SK-N-SH treated with all-trans-retinoic acid at 6 μM for 48 hours (cell line): ENCODE measurements around the gene FANCC.

ENCODE experiments used
- BACH2 ChIP-seq: fragments of 250-450 bp; sonication (Bioruptor Pico); IDR thresholded peaks from 2 replicates; pipeline ENCODE4 v1.9.0; 2021; ENCODE audit warnings: mild to moderate bottlenecking, borderline replicate concordance
- TOX ChIP-seq: fragments of 250-450 bp; sonication (Bioruptor Pico); IDR thresholded peaks from 2 replicates; pipeline ENCODE4 v1.8.0; 2021; ENCODE audit warnings: mild to moderate bottlenecking, moderate library complexity, borderline replicate concordance
- ZFP3 ChIP-seq: fragments of 250-450 bp; sonication (Bioruptor Pico); IDR thresholded peaks from 2 replicates; pipeline ENCODE4 v1.5.0; 2020; ENCODE audit warnings: mild to moderate bottlenecking, moderate library complexity
- ZNF70 ChIP-seq: fragments of 450-650 bp; formaldehyde crosslinking; IDR thresholded peaks from 2 replicates; pipeline ENCODE4 v1.5.0; 2020; ENCODE audit warnings: mild to moderate bottlenecking, moderate library complexity
- ZNF8 ChIP-seq: fragments of 450-650 bp; formaldehyde crosslinking; IDR thresholded peaks from 2 replicates; pipeline ENCODE4 v1.5.0; 2020; ENCODE audit warnings: mild to moderate bottlenecking, moderate library complexity
- TF ChIP-seq, protein P1 (sequence below): fragments of 250-450 bp; sonication (Bioruptor Pico); IDR thresholded peaks from 2 replicates; pipeline ENCODE4 v1.5.1; 2020; ENCODE audit warnings: low read depth, mild to moderate bottlenecking, moderate library complexity
- TF ChIP-seq, protein P2 (sequence below): fragments of 250-450 bp; sonication (Bioruptor Pico); IDR thresholded peaks from 2 replicates; pipeline ENCODE4 v1.5.1; 2021; ENCODE audit warnings: mild to moderate bottlenecking, moderate library complexity

DNA sequence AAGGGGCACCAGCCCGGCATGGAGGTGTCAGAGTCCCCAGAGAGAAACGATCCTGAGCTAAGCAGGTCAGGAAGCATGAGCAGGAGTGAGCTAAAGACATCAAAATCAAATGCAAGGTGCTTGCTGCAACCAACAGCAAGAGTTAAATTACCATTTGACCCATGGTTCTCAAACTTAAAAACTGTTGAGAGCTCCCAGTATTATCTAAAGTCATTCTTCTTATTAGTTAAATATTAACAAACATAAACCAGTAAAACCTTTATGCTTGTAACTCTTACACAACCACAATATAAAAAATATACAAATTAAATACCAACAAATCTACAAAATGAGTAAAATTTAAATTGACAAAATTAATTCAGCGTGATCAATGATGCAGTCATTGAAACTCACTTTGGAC, 51.5 kb downstream of the FANCC start:
- TF ChIP-seq, protein P1, sequence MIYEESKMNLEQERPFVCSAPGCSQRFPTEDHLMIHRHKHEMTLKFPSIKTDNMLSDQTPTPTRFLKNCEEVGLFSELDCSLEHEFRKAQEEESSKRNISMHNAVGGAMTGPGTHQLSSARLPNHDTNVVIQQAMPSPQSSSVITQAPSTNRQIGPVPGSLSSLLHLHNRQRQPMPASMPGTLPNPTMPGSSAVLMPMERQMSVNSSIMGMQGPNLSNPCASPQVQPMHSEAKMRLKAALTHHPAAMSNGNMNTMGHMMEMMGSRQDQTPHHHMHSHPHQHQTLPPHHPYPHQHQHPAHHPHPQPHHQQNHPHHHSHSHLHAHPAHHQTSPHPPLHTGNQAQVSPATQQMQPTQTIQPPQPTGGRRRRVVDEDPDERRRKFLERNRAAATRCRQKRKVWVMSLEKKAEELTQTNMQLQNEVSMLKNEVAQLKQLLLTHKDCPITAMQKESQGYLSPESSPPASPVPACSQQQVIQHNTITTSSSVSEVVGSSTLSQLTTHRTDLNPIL, result no peak
- TF ChIP-seq ZNF8 (CRISPR knock-in tag), result no peak
- no peak for TF ChIP-seq TOX (CRISPR knock-in tag)
- no peak for TF ChIP-seq BACH2 (CRISPR knock-in tag)
- TF ChIP-seq, protein P2, sequence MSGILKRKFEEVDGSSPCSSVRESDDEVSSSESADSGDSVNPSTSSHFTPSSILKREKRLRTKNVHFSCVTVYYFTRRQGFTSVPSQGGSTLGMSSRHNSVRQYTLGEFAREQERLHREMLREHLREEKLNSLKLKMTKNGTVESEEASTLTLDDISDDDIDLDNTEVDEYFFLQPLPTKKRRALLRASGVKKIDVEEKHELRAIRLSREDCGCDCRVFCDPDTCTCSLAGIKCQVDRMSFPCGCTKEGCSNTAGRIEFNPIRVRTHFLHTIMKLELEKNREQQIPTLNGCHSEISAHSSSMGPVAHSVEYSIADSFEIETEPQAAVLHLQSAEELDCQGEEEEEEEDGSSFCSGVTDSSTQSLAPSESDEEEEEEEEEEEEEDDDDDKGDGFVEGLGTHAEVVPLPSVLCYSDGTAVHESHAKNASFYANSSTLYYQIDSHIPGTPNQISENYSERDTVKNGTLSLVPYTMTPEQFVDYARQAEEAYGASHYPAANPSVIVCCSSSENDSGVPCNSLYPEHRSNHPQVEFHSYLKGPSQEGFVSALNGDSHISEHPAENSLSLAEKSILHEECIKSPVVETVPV, result no peak
- TF ChIP-seq ZNF70 (CRISPR knock-in tag), result no peak
- no peak for TF ChIP-seq ZFP3 (CRISPR knock-in tag)
